Activated naive CD4-positive, alpha-beta T cell treated with anti-CD3 and anti-CD28 coated beads, Interleukin-2, amount 50 U/mL, for 24 hours (primary cell): ENCODE data around the gene TREML1.
"Not testable (repeated sequence)": the region's sequence is repeated elsewhere in the genome, so short reads cannot be mapped to it uniquely, and the experiment has no call there.

Experiments
- H3K27ac Mint-ChIP-seq: one replicate; pipeline ENCODE4 v1.8.0; 2021; ENCODE audit warnings: mild to moderate bottlenecking, mixed read lengths
- H3K27me3 Mint-ChIP-seq: one replicate; pipeline ENCODE4 v1.8.0; 2021; ENCODE audit warnings: mixed read lengths
- H3K36me3 Mint-ChIP-seq: one replicate; pipeline ENCODE4 v1.8.0; 2021; ENCODE audit warnings: mixed read lengths
- H3K4me1 Mint-ChIP-seq: one replicate; pipeline ENCODE4 v1.8.0; 2021; ENCODE audit warnings: mixed read lengths
- H3K4me3 Mint-ChIP-seq: one replicate; pipeline ENCODE4 v1.8.0; 2021; ENCODE audit warnings: mild to moderate bottlenecking, mixed read lengths
- H3K9me3 Mint-ChIP-seq: one replicate; pipeline ENCODE4 v1.8.0; 2021; ENCODE audit warnings: mixed read lengths

The TREML1 gene

GRCh38 chr6:41153992-41154625 is at the start of gene TREML1:
Gene TREML1 (minus strand): TSS chr6:41154347. CDS start chr6:41154288, 59 bp downstream.
- Mint-ChIP-seq H3K27ac (no peak within 1 kb of the TSS), H3K4me1 (peaks cover 11% of the 10 kb centered on the region), H3K9me3 (no peaks in the 10 kb centered on the region), H3K36me3 (no peaks in the 10 kb centered on the region), H3K27me3 (no peaks in the 10 kb centered on the region), H3K4me3 (no peak within 1 kb of the TSS)

GRCh38 chr6:41201764-41202173 is 47.6 kb upstream of the TREML1 start:
- Mint-ChIP-seq H3K27me3 (no peaks in the 10 kb centered on the region), H3K4me3 (peak overlapping the region; percentile 74), H3K36me3 (no peaks in the 10 kb centered on the region), H3K27ac (peak overlapping the region; percentile 93), H3K9me3 (peaks cover 6% of the 10 kb centered on the region), H3K4me1 (peaks cover 85% of the 10 kb centered on the region)

GRCh38 chr6:41200901-41201763 is 47.0 kb upstream of the TREML1 start, which contains the start of gene TREML2:
Gene TREML2 (minus strand): TSS chr6:41201149. CDS start chr6:41201008, 141 bp downstream.
- peak within 1 kb of the TSS; percentile 74 for H3K4me3 Mint-ChIP-seq
- peak within 1 kb of the TSS; percentile 93 for H3K27ac Mint-ChIP-seq
- H3K36me3 Mint-ChIP-seq, result no peaks in the 10 kb centered on the region
- H3K9me3 Mint-ChIP-seq, result peaks cover 6% of the 10 kb centered on the region
- no peaks in the 10 kb centered on the region for H3K27me3 Mint-ChIP-seq
- peaks cover 91% of the 10 kb centered on the region for H3K4me1 Mint-ChIP-seq

- Mint-ChIP-seq H3K36me3 (no peaks in the 10 kb centered on the region), H3K4me3 (peak overlapping the region; percentile 71), H3K27ac (peak overlapping the region; percentile 93), H3K9me3 (peaks cover 6% of the 10 kb centered on the region), H3K4me1 (peaks cover 97% of the 10 kb centered on the region), H3K27me3 (no peaks in the 10 kb centered on the region)
Measured at GRCh38 chr6:41200296-41200900, 46.3 kb upstream of the TREML1 start.

GRCh38 chr6:41199552-41200246 is 45.6 kb upstream of the TREML1 start:
- Mint-ChIP-seq H3K4me1 (peaks cover 97% of the 10 kb centered on the region), H3K36me3 (no peaks in the 10 kb centered on the region), H3K9me3 (no peaks in the 10 kb centered on the region), H3K27ac (peak overlapping the region; percentile 93), H3K4me3 (peak overlapping the region; percentile 71), H3K27me3 (no peaks in the 10 kb centered on the region)

GRCh38 chr6:41197234-41197633 is 43.1 kb upstream of the TREML1 start:
- no peaks in the 10 kb centered on the region for H3K9me3 Mint-ChIP-seq
- H3K4me1 Mint-ChIP-seq, result peaks cover 93% of the 10 kb centered on the region
- H3K4me3 Mint-ChIP-seq, result no peak overlapping the region
- no peaks in the 10 kb centered on the region for H3K27me3 Mint-ChIP-seq
- peak overlapping the region; percentile 78 for H3K27ac Mint-ChIP-seq
- peaks cover 3% of the 10 kb centered on the region for H3K36me3 Mint-ChIP-seq

GRCh38 chr6:41194386-41194785 is 40.2 kb upstream of the TREML1 start:
- Mint-ChIP-seq H3K27ac (no peak overlapping the region), H3K4me1 (peaks cover 71% of the 10 kb centered on the region), H3K27me3 (no peaks in the 10 kb centered on the region), H3K36me3 (peaks cover 3% of the 10 kb centered on the region), H3K4me3 (no peak overlapping the region), H3K9me3 (no peaks in the 10 kb centered on the region)

GRCh38 chr6:41193884-41194283 is 39.7 kb upstream of the TREML1 start:
- H3K27me3 Mint-ChIP-seq, result no peaks in the 10 kb centered on the region
- H3K4me1 Mint-ChIP-seq, result peaks cover 69% of the 10 kb centered on the region
- no peak overlapping the region for H3K4me3 Mint-ChIP-seq
- H3K27ac Mint-ChIP-seq, result no peak overlapping the region
- peaks cover 3% of the 10 kb centered on the region for H3K36me3 Mint-ChIP-seq
- no peaks in the 10 kb centered on the region for H3K9me3 Mint-ChIP-seq

- Mint-ChIP-seq H3K27ac (no peak overlapping the region), H3K4me3 (no peak overlapping the region), H3K9me3 (no peaks in the 10 kb centered on the region), H3K36me3 (peaks cover 3% of the 10 kb centered on the region), H3K27me3 (no peaks in the 10 kb centered on the region), H3K4me1 (peaks cover 69% of the 10 kb centered on the region)
Measured at GRCh38 chr6:41193171-41193734, 39.1 kb upstream of the TREML1 start.

GRCh38 chr6:41191569-41191968 is 37.4 kb upstream of the TREML1 start:
- no peaks in the 10 kb centered on the region for H3K27me3 Mint-ChIP-seq
- H3K4me1 Mint-ChIP-seq, result peaks cover 61% of the 10 kb centered on the region
- peaks cover 3% of the 10 kb centered on the region for H3K36me3 Mint-ChIP-seq
- H3K9me3 Mint-ChIP-seq, result no peaks in the 10 kb centered on the region
- H3K4me3 Mint-ChIP-seq, result no peak overlapping the region
- H3K27ac Mint-ChIP-seq, result no peak overlapping the region

GRCh38 chr6:41190791-41191190 is 36.6 kb upstream of the TREML1 start:
- no peaks in the 10 kb centered on the region for H3K9me3 Mint-ChIP-seq
- peaks cover 3% of the 10 kb centered on the region for H3K36me3 Mint-ChIP-seq
- H3K27ac Mint-ChIP-seq, result peak overlapping the region; percentile 86
- peaks cover 60% of the 10 kb centered on the region for H3K4me1 Mint-ChIP-seq
- H3K27me3 Mint-ChIP-seq, result no peaks in the 10 kb centered on the region
- H3K4me3 Mint-ChIP-seq, result no peak overlapping the region

- peaks cover 59% of the 10 kb centered on the region for H3K4me1 Mint-ChIP-seq
- no peaks in the 10 kb centered on the region for H3K27me3 Mint-ChIP-seq
- no peak overlapping the region for H3K4me3 Mint-ChIP-seq
- no peak overlapping the region for H3K27ac Mint-ChIP-seq
- H3K36me3 Mint-ChIP-seq, result peaks cover 3% of the 10 kb centered on the region
- H3K9me3 Mint-ChIP-seq, result no peaks in the 10 kb centered on the region
Measured at GRCh38 chr6:41189967-41190366, 35.8 kb upstream of the TREML1 start.

- not testable (repeated sequence) for H3K9me3 Mint-ChIP-seq, H3K4me3 Mint-ChIP-seq, H3K36me3 Mint-ChIP-seq, H3K27ac Mint-ChIP-seq, H3K27me3 Mint-ChIP-seq
- H3K4me1 Mint-ChIP-seq, result peaks cover 50% of the 10 kb centered on the region
Measured at GRCh38 chr6:41189046-41189445, 34.9 kb upstream of the TREML1 start.

GRCh38 chr6:41187924-41188886 is 34.1 kb upstream of the TREML1 start:
- peaks cover 45% of the 10 kb centered on the region for H3K4me1 Mint-ChIP-seq
- H3K9me3 Mint-ChIP-seq, result no peaks in the 10 kb centered on the region
- no peaks in the 10 kb centered on the region for H3K36me3 Mint-ChIP-seq
- H3K27ac Mint-ChIP-seq, result no peak overlapping the region
- H3K4me3 Mint-ChIP-seq, result no peak overlapping the region
- H3K27me3 Mint-ChIP-seq, result no peaks in the 10 kb centered on the region
